ENCODE measurements around the gene PPARA.

DNA sequence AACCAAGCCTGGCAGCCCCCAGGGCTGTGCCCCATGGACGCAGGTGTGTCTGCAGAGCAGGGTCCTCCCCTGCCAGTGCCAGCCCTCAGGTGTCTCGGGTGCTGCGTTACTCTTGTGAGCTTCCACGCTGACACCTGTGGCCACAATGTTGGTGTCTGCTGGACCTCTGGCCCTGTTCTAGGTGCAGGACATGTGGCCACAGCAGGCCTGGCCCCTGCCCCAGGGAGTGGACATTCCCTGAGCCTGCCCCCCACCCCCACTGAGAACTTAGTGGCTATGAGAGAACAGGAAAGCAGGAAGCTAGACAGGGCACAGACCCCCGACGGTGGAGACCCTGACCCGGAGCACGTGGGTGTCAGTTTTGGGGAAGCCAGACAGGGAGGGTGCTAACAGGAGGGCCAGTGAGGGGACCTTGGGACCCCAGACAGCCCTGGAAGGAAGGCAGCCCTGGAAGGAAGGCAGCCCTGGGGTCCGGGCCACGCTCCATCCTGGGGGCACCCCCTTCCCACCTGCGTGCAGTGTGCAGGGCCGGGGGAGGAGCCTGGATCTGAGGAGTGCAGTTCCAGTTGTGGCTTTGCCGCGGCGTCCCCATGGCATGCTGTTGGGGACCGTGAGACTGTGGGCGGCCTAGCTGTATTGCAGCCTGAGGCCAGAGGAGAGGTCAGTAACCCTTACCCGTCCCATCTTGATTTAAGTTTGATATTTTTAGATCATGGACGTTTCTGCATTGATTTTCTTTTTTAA lies 43.9 kb upstream of the PPARA start:
- TF ChIP-seq, protein P1, sequence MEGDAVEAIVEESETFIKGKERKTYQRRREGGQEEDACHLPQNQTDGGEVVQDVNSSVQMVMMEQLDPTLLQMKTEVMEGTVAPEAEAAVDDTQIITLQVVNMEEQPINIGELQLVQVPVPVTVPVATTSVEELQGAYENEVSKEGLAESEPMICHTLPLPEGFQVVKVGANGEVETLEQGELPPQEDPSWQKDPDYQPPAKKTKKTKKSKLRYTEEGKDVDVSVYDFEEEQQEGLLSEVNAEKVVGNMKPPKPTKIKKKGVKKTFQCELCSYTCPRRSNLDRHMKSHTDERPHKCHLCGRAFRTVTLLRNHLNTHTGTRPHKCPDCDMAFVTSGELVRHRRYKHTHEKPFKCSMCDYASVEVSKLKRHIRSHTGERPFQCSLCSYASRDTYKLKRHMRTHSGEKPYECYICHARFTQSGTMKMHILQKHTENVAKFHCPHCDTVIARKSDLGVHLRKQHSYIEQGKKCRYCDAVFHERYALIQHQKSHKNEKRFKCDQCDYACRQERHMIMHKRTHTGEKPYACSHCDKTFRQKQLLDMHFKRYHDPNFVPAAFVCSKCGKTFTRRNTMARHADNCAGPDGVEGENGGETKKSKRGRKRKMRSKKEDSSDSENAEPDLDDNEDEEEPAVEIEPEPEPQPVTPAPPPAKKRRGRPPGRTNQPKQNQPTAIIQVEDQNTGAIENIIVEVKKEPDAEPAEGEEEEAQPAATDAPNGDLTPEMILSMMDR (IDR thresholded peaks at IDR 0.05; ENCODE audit: poor library complexity, severe bottlenecking), result no peak
- no peak for TF ChIP-seq EZH2 (IDR thresholded peaks at IDR 0.05; ENCODE audit: borderline replicate concordance, insufficient read depth, low read length, poor library complexity, severe bottlenecking)
- TF ChIP-seq, protein P2, sequence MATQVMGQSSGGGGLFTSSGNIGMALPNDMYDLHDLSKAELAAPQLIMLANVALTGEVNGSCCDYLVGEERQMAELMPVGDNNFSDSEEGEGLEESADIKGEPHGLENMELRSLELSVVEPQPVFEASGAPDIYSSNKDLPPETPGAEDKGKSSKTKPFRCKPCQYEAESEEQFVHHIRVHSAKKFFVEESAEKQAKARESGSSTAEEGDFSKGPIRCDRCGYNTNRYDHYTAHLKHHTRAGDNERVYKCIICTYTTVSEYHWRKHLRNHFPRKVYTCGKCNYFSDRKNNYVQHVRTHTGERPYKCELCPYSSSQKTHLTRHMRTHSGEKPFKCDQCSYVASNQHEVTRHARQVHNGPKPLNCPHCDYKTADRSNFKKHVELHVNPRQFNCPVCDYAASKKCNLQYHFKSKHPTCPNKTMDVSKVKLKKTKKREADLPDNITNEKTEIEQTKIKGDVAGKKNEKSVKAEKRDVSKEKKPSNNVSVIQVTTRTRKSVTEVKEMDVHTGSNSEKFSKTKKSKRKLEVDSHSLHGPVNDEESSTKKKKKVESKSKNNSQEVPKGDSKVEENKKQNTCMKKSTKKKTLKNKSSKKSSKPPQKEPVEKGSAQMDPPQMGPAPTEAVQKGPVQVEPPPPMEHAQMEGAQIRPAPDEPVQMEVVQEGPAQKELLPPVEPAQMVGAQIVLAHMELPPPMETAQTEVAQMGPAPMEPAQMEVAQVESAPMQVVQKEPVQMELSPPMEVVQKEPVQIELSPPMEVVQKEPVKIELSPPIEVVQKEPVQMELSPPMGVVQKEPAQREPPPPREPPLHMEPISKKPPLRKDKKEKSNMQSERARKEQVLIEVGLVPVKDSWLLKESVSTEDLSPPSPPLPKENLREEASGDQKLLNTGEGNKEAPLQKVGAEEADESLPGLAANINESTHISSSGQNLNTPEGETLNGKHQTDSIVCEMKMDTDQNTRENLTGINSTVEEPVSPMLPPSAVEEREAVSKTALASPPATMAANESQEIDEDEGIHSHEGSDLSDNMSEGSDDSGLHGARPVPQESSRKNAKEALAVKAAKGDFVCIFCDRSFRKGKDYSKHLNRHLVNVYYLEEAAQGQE (IDR thresholded peaks at IDR 0.05; ENCODE audit: borderline replicate concordance), result no peak
